ENCODE measurements around the gene YEATS2. TPM values are rescaled to one million over a fixed set of nuclear protein-coding genes. Genes with fewer than 3 reads are reported as not detected.

Gene YEATS2
- total RNA-seq, 1 donor from 2014 or later, result 45.3 TPM

DNA sequence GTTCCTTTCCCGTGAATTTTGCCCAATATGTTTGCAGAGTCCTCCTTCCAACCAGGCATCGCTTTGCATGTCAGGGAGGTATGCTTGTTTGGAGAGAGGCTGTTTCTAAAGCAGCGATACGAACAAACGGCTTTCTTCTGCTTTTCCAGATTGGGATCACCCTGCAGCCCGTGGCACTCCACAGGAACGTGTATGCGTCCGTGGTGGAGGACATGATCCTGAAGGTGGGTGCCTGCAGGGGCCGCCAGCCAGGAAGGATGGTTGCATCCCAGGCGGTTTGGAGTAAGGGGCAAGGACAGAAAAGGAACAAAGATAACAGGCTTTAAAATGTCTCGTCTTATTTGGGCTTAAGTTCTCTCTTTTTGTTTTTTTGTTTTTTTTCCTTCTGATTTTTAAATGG lies 110.3 kb downstream of the YEATS2 start:
- Histone ChIP-seq H4K20me1 (ENCODE audit: insufficient read depth, low read length) (peaks cover 3% of the 10 kb centered on the region), H3K4me2 (ENCODE audit: low read length) (no peak overlapping the region), H3K36me3 (ENCODE audit: insufficient read depth, low read length) (peaks cover 70% of the 10 kb centered on the region), H3K4me1 (ENCODE audit: insufficient read depth, low read length) (no peaks in the 10 kb centered on the region), H3K79me2 (ENCODE audit: insufficient read depth, low read length) (no peaks in the 10 kb centered on the region), H3K9me3 (ENCODE audit: insufficient read depth, low read depth, low read length) (no peaks in the 10 kb centered on the region), H3K27ac (ENCODE audit: low read depth, low read length) (no peak overlapping the region), H3K4me3 (ENCODE audit: insufficient read depth, low read depth, low read length) (no peak overlapping the region), H2AFZ (ENCODE audit: low read depth, low read length) (no peak overlapping the region), H3K9ac (ENCODE audit: low read length) (no peak overlapping the region), H3K27me3 (ENCODE audit: insufficient read depth, low read length) (no peaks in the 10 kb centered on the region)
- Mint-ChIP-seq H3K4me1 (ENCODE audit: low read depth, unreplicated experiment) (no peaks in the 10 kb centered on the region), H3K27me3 (ENCODE audit: low read depth, unreplicated experiment) (no peaks in the 10 kb centered on the region), H3K36me3 (ENCODE audit: low read depth, unreplicated experiment) (peaks cover 34% of the 10 kb centered on the region), H3K4me3 (ENCODE audit: unreplicated experiment) (no peak overlapping the region), H3K9me3 (ENCODE audit: unreplicated experiment) (no peaks in the 10 kb centered on the region), H3K27ac (ENCODE audit: unreplicated experiment) (no peak overlapping the region)
- TF ChIP-seq, protein P1, sequence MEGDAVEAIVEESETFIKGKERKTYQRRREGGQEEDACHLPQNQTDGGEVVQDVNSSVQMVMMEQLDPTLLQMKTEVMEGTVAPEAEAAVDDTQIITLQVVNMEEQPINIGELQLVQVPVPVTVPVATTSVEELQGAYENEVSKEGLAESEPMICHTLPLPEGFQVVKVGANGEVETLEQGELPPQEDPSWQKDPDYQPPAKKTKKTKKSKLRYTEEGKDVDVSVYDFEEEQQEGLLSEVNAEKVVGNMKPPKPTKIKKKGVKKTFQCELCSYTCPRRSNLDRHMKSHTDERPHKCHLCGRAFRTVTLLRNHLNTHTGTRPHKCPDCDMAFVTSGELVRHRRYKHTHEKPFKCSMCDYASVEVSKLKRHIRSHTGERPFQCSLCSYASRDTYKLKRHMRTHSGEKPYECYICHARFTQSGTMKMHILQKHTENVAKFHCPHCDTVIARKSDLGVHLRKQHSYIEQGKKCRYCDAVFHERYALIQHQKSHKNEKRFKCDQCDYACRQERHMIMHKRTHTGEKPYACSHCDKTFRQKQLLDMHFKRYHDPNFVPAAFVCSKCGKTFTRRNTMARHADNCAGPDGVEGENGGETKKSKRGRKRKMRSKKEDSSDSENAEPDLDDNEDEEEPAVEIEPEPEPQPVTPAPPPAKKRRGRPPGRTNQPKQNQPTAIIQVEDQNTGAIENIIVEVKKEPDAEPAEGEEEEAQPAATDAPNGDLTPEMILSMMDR (IDR thresholded peaks at IDR 0.05; ENCODE audit: insufficient read depth, low read depth, low read length), result no peak
- no peak for TF ChIP-seq EZH2 (IDR thresholded peaks at IDR 0.05; ENCODE audit: insufficient read depth, low read length)
- no peak for DNase-seq (ENCODE audit: low read depth)
- FAIRE-seq, result no peak

DNA sequence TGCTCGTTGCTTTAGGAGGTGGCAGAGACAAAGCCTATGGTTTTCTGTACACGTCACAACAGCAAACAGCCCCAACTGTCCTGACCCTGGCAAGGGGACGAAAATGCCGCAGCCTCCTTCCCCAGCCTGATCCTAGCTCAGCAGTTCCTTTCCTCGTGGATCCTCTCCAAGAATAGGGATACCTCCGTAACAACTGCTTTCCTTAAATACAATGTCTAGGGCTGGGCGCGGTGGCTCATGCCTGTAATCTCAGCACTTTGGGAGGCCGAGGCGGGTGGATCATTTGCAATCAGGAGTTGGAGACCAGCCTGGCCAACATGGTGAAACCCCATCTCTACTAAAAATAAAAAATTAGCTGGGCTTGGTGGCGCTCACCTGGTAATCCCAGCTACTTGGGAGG lies 110.8 kb downstream of the YEATS2 start:
- Histone ChIP-seq H4K20me1 (ENCODE audit: insufficient read depth, low read length) (peaks cover 3% of the 10 kb centered on the region), H3K4me1 (ENCODE audit: insufficient read depth, low read length) (no peaks in the 10 kb centered on the region), H3K36me3 (ENCODE audit: insufficient read depth, low read length) (peaks cover 66% of the 10 kb centered on the region), H3K27me3 (ENCODE audit: insufficient read depth, low read length) (no peaks in the 10 kb centered on the region), H3K79me2 (ENCODE audit: insufficient read depth, low read length) (no peaks in the 10 kb centered on the region), H3K27ac (ENCODE audit: low read depth, low read length) (no peak overlapping the region), H2AFZ (ENCODE audit: low read depth, low read length) (no peak overlapping the region), H3K4me2 (ENCODE audit: low read length) (no peak overlapping the region), H3K9me3 (ENCODE audit: insufficient read depth, low read depth, low read length) (no peaks in the 10 kb centered on the region), H3K9ac (ENCODE audit: low read length) (no peak overlapping the region), H3K4me3 (ENCODE audit: insufficient read depth, low read depth, low read length) (no peak overlapping the region)
- H3K27me3 Mint-ChIP-seq (ENCODE audit: low read depth, unreplicated experiment), result no peaks in the 10 kb centered on the region
- H3K36me3 Mint-ChIP-seq (ENCODE audit: low read depth, unreplicated experiment), result peaks cover 34% of the 10 kb centered on the region
- no peaks in the 10 kb centered on the region for H3K9me3 Mint-ChIP-seq (ENCODE audit: unreplicated experiment)
- no peaks in the 10 kb centered on the region for H3K4me1 Mint-ChIP-seq (ENCODE audit: low read depth, unreplicated experiment)
- DNase-seq (ENCODE audit: low read depth), result no peak
- TF ChIP-seq, protein P1 (IDR thresholded peaks at IDR 0.05; ENCODE audit: insufficient read depth, low read depth, low read length), result no peak
- TF ChIP-seq EZH2 (IDR thresholded peaks at IDR 0.05; ENCODE audit: insufficient read depth, low read length), result no peak
- H3K27ac Mint-ChIP-seq (ENCODE audit: unreplicated experiment), result no peak overlapping the region
- FAIRE-seq, result no peak
- H3K4me3 Mint-ChIP-seq (ENCODE audit: unreplicated experiment), result no peak overlapping the region

DNA sequence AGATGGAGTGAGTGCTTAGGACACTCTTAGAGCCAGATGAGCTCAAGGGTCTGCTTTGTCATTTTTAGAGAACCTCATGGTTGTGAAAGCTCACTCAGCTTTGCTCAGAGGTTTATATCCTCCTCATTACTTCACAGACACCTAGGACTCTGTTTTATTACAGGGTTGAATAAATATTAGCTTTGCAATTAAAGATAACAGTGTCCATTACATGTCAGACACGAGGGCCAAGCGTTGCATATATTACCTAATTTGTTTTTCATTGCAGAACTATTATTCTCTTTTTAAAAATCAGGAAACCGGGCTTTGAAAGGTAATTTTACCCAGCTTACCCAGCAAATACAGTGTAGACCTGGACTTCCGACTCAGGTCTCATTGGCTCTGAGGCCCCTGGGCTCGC lies 111.7 kb downstream of the YEATS2 start:
- FAIRE-seq, result no peak
- Histone ChIP-seq H3K4me3 (ENCODE audit: insufficient read depth, low read depth, low read length) (no peak overlapping the region), H2AFZ (ENCODE audit: low read depth, low read length) (no peak overlapping the region), H3K9ac (ENCODE audit: low read length) (no peak overlapping the region), H3K27ac (ENCODE audit: low read depth, low read length) (no peak overlapping the region), H3K4me2 (ENCODE audit: low read length) (no peak overlapping the region), H3K4me1 (ENCODE audit: insufficient read depth, low read length) (no peaks in the 10 kb centered on the region), H4K20me1 (ENCODE audit: insufficient read depth, low read length) (peaks cover 1% of the 10 kb centered on the region), H3K36me3 (ENCODE audit: insufficient read depth, low read length) (peaks cover 59% of the 10 kb centered on the region), H3K79me2 (ENCODE audit: insufficient read depth, low read length) (no peaks in the 10 kb centered on the region), H3K9me3 (ENCODE audit: insufficient read depth, low read depth, low read length) (no peaks in the 10 kb centered on the region), H3K27me3 (ENCODE audit: insufficient read depth, low read length) (no peaks in the 10 kb centered on the region)
- Mint-ChIP-seq H3K4me1 (ENCODE audit: low read depth, unreplicated experiment) (no peaks in the 10 kb centered on the region), H3K27ac (ENCODE audit: unreplicated experiment) (no peak overlapping the region), H3K27me3 (ENCODE audit: low read depth, unreplicated experiment) (no peaks in the 10 kb centered on the region), H3K4me3 (ENCODE audit: unreplicated experiment) (no peak overlapping the region), H3K9me3 (ENCODE audit: unreplicated experiment) (no peaks in the 10 kb centered on the region), H3K36me3 (ENCODE audit: low read depth, unreplicated experiment) (peaks cover 29% of the 10 kb centered on the region)
- TF ChIP-seq, protein P1 (IDR thresholded peaks at IDR 0.05; ENCODE audit: insufficient read depth, low read depth, low read length), result no peak
- TF ChIP-seq EZH2 (IDR thresholded peaks at IDR 0.05; ENCODE audit: insufficient read depth, low read length), result no peak
- DNase-seq (ENCODE audit: low read depth), result no peak

Measured in astrocyte (in vitro differentiated cells and primary cell).